ENCODE results near the gene KRTAP3-2.

DNA sequence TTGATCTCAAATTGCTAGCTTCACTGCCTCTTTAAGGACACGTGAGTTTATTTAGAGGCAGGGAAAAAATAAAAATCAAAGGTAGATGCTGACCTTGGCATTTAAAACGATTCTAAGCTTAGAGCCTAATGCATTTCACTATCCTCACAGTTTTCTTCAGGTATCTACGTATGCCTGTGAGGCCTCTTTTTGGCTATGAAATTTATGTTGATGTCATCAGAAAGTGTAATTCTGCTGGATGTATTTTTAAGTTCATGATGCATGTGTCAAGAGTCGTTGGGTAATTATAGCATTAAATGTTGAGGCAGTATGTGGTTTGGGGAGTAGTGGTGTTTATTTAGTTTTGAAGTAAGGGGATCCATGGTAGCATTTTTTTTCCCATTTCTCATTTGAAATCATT, 4.2 kb upstream of the KRTAP3-2 start:
- TF ChIP-seq, protein P1, sequence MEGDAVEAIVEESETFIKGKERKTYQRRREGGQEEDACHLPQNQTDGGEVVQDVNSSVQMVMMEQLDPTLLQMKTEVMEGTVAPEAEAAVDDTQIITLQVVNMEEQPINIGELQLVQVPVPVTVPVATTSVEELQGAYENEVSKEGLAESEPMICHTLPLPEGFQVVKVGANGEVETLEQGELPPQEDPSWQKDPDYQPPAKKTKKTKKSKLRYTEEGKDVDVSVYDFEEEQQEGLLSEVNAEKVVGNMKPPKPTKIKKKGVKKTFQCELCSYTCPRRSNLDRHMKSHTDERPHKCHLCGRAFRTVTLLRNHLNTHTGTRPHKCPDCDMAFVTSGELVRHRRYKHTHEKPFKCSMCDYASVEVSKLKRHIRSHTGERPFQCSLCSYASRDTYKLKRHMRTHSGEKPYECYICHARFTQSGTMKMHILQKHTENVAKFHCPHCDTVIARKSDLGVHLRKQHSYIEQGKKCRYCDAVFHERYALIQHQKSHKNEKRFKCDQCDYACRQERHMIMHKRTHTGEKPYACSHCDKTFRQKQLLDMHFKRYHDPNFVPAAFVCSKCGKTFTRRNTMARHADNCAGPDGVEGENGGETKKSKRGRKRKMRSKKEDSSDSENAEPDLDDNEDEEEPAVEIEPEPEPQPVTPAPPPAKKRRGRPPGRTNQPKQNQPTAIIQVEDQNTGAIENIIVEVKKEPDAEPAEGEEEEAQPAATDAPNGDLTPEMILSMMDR (IDR thresholded peaks at IDR 0.05 in 8 of 11, conservative IDR thresholded peaks at IDR 0.05 in 3 of 11) = no peak
- TF ChIP-seq POLR2AphosphoS5 (IDR thresholded peaks at IDR 0.05) = no peak
